Keratinocyte (primary cell): Measurements from ENCODE around the gene TMEM119. TPM values are rescaled to one million over a fixed set of nuclear protein-coding genes. Genes with fewer than 3 reads are reported as not detected.
A peak's percentile ranks its signal among the peaks of the same experiment; 100 is the strongest.

Source experiments
- DNase-seq: peaks from one replicate; pipeline ENCODE4 v3.0.0-alpha.2; 2011; ENCODE audit warnings: low read depth, missing footprints, low spot score
- FAIRE-seq: peaks from 2 replicates; lab custom pipeline; 2011; peaks lifted over from hg19 to GRCh38; lab: Jason Lieb, UNC
- H2AFZ ChIP-seq: 2 replicates; pipeline ENCODE4 v1.6.0; 2012; ENCODE audit warnings: low read length, control low read depth, inconsistent platforms; ENCODE audit not compliant: control insufficient read depth
- H3K27ac ChIP-seq: 2 replicates; pipeline ENCODE4 v1.5.1; 2011; ENCODE audit warnings: low read length; ENCODE audit not compliant: control insufficient read depth, insufficient read depth
- H3K27me3 ChIP-seq: 3 replicates; pipeline ENCODE4 v1.6.0; 2011; ENCODE audit warnings: low read length; ENCODE audit not compliant: control insufficient read depth, insufficient read depth; ENCODE audit errors: extremely low read depth
- H3K36me3 ChIP-seq, 2 experiments: 2 replicates in 1 of 2; 3 replicates in 1 of 2; pipeline ENCODE4 v1.5.1; 2011; ENCODE audit warnings: low read length in 2 of 2, mild to moderate bottlenecking in 1 of 2; ENCODE audit not compliant: control insufficient read depth in 2 of 2, insufficient read depth in 2 of 2; ENCODE audit errors: extremely low read depth in 1 of 2
- H3K4me1 ChIP-seq: 3 replicates; pipeline ENCODE4 v1.5.1; 2011; ENCODE audit warnings: low read length; ENCODE audit not compliant: control insufficient read depth, insufficient read depth; ENCODE audit errors: extremely low read depth
- H3K4me2 ChIP-seq: 3 replicates; pipeline ENCODE4 v1.6.0; 2011; ENCODE audit warnings: low read depth, low read length; ENCODE audit not compliant: control insufficient read depth, insufficient read depth; ENCODE audit errors: extremely low read depth
- H3K4me3 ChIP-seq, 3 experiments: fragments of 200-600 bp in 1 of 3; sonication (generic) in 1 of 3; 2 replicates in 2 of 3; 3 replicates in 1 of 3; pipeline ENCODE4 v1.5.1; 2011 to 2016; ENCODE audit warnings: low read length in 3 of 3, mild to moderate bottlenecking in 3 of 3, control low read depth in 2 of 3, inconsistent platforms in 1 of 3, low read depth in 1 of 3, mixed read lengths in 1 of 3, mixed run types in 1 of 3, moderate library complexity in 1 of 3; ENCODE audit not compliant: control insufficient read depth in 2 of 3, insufficient read depth in 2 of 3; ENCODE audit errors: extremely low read depth in 1 of 3
- H3K79me2 ChIP-seq: 2 replicates; pipeline ENCODE4 v1.6.0; 2012; ENCODE audit warnings: low read length; ENCODE audit not compliant: control insufficient read depth, insufficient read depth
- H3K9ac ChIP-seq: 3 replicates; pipeline ENCODE4 v1.6.0; 2011; ENCODE audit warnings: low read length; ENCODE audit not compliant: control insufficient read depth, insufficient read depth; ENCODE audit errors: extremely low read depth
- H3K9me1 ChIP-seq: 3 replicates; pipeline ENCODE4 v1.6.0; 2011; ENCODE audit warnings: low read length; ENCODE audit not compliant: control insufficient read depth, insufficient read depth; ENCODE audit errors: extremely low read depth
- H3K9me3 ChIP-seq: 2 replicates; pipeline ENCODE4 v1.5.1; 2012; ENCODE audit warnings: low read depth, low read length; ENCODE audit not compliant: control insufficient read depth
- H4K20me1 ChIP-seq: 3 replicates; pipeline ENCODE4 v1.6.0; 2011; ENCODE audit warnings: low read length; ENCODE audit not compliant: control insufficient read depth, insufficient read depth; ENCODE audit errors: extremely low read depth
- CTCF ChIP-seq, 3 experiments: IDR thresholded peaks in 1 of 3; conservative IDR thresholded peaks in 1 of 3; optimal IDR thresholded peaks in 1 of 3; 2 replicates in 2 of 3; 3 replicates in 1 of 3; pipeline versions ENCODE3 to v1.5.1; 2011; ENCODE audit warnings: low read length in 3 of 3, mild to moderate bottlenecking in 3 of 3, moderate library complexity in 2 of 3, control low read depth in 1 of 3, inconsistent platforms in 1 of 3; ENCODE audit not compliant: insufficient read depth in 2 of 3; ENCODE audit errors: extremely low read depth in 1 of 3
- EZH2 ChIP-seq: IDR thresholded peaks from one replicate; pipeline ENCODE4 v1.6.1; 2012; ENCODE audit warnings: inconsistent platforms, mild to moderate bottlenecking, low read length, moderate library complexity
- dilution Hi-C: fragments of 300-500 bp; cut with MboI; formaldehyde crosslinking; loops from one replicate; pipeline ENCODE4 v1.7.0; 2020; ENCODE audit warnings: low sequenced_read_pairs; ENCODE audit not compliant: extremely low pct_ligation_motif_present
- polyA plus RNA-seq, 5 experiments: library from polyadenylated mRNA; depleted of rRNA in 3 of 5; stranded (reverse) in 3 of 5; stranded (forward) in 1 of 5; unstranded in 1 of 5; fragments of >200 nt; gene quantifications; 1 replicate in 1 of 5; 2 replicates in 3 of 5; 3 replicates in 1 of 5; pipeline versions ENCODE4 v1.2.1 to v1.2.3, GENCODE V29; 2011 to 2012; ENCODE audit warnings: missing spikeins in 2 of 5, low read depth in 1 of 5, low replicate concordance in 1 of 5

The TMEM119 gene
- polyA plus RNA-seq, 1 donor (not counting 4 experiments of a cell fraction or from before 2014, with no cell fraction given) = not detected

GRCh38 chr12:108565976-108566375 is 31.9 kb downstream of the TMEM119 start:
- Histone ChIP-seq H2AFZ (no peak overlapping the region), H3K4me3 (no peak overlapping the region), H3K4me1 (peaks cover 20% of the 10 kb centered on the region), H3K9me3 (no peaks in the 10 kb centered on the region), H3K27ac (peak overlapping the region; percentile 67), H4K20me1 (no peaks in the 10 kb centered on the region), H3K4me2 (peak overlapping the region; percentile 25), H3K79me2 (peaks cover 11% of the 10 kb centered on the region), H3K36me3 (peaks cover 28 to 40% of the 10 kb centered on the region in 2 experiments), H3K9ac (peak overlapping the region; percentile 45), H3K27me3 (no peaks in the 10 kb centered on the region), H3K9me1 (no peaks in the 10 kb centered on the region)
- TF ChIP-seq EZH2 (no peak), CTCF (optimal IDR thresholded peaks at IDR 0.05 in 1 of 3, IDR thresholded peaks at IDR 0.05 in 1 of 3, conservative IDR thresholded peaks at IDR 0.05 in 1 of 3; ENCODE audit: extremely low read depth in 1 of 3, insufficient read depth in 2 of 3, low read length in 3 of 3) (no peak)
- peak; percentile 92 for FAIRE-seq
- dilution Hi-C loops = no loop called here
- DNase-seq = peak; percentile 84

- no peaks in the 10 kb centered on the region for H3K9me1 ChIP-seq
- H3K4me1 ChIP-seq = peaks cover 20% of the 10 kb centered on the region
- H3K79me2 ChIP-seq = peaks cover 19% of the 10 kb centered on the region
- DNase-seq = no peak
- H3K27me3 ChIP-seq = no peaks in the 10 kb centered on the region
- H3K4me3 ChIP-seq = no peak overlapping the region
- H3K27ac ChIP-seq = no peak overlapping the region
- H3K4me2 ChIP-seq = no peak overlapping the region
- TF ChIP-seq CTCF (optimal IDR thresholded peaks at IDR 0.05 in 1 of 3, IDR thresholded peaks at IDR 0.05 in 1 of 3, conservative IDR thresholded peaks at IDR 0.05 in 1 of 3; ENCODE audit: extremely low read depth in 1 of 3, insufficient read depth in 2 of 3, low read length in 3 of 3) (no peak), EZH2 (no peak)
- H3K36me3 ChIP-seq = peaks cover 28 to 40% of the 10 kb centered on the region in 2 experiments
- dilution Hi-C loops = no loop called here
- no peak overlapping the region for H2AFZ ChIP-seq
- no peaks in the 10 kb centered on the region for H3K9me3 ChIP-seq
- no peaks in the 10 kb centered on the region for H4K20me1 ChIP-seq
- H3K9ac ChIP-seq = no peak overlapping the region
- no peak for FAIRE-seq
These were observed 32.7 kb downstream of the TMEM119 start for GRCh38 chr12:108565146-108565545.
